ENCODE results near the gene BRMS1L. TPM values are rescaled to one million over a fixed set of nuclear protein-coding genes. Genes with fewer than 3 reads are reported as not detected.
"Not testable (repeated sequence)": the region's sequence is repeated elsewhere in the genome, so short reads cannot be mapped to it uniquely, and the experiment has no call there.

Gene BRMS1L
- 19.5 and 23.9 TPM in 2 replicates for polyA plus RNA-seq (2014; cell fraction: cytosol; rRNA removed)
- 14.1 and 116 TPM in 2 replicates for polyA plus RNA-seq (2014; cell fraction: nucleus; rRNA removed)

- DNase-seq (ENCODE audit: low spot score), result peak; percentile 100
Measured at GRCh38 chr14:35826218-35826951, at the start of gene BRMS1L. Gene BRMS1L (plus strand): TSS chr14:35826338. CDS start chr14:35826517, 179 bp downstream.

DNA sequence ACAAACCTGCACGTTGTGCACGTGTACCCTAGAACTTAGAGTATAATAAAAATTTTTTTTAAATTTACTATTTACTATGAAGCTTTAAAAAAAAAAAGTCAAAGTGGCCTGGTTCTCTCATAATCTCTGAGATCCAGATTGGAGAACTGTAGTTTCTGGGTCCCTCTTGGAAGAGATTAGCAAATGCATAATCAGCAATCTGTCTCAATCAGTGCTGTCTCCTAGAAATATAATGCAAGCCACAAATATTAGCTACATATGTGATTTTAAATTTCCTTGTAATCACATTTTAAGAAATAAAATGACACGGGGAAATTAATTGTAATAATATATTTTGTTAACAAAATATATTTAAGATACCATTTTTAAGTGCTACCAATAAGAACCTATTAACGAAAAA lies 49.3 kb upstream of the BRMS1L start:
- DNase-seq (ENCODE audit: low spot score), result no peak

- DNase-seq (ENCODE audit: low spot score), result not testable (repeated sequence)
Measured at GRCh38 chr14:35777550-35777949, 48.6 kb upstream of the BRMS1L start.

DNA sequence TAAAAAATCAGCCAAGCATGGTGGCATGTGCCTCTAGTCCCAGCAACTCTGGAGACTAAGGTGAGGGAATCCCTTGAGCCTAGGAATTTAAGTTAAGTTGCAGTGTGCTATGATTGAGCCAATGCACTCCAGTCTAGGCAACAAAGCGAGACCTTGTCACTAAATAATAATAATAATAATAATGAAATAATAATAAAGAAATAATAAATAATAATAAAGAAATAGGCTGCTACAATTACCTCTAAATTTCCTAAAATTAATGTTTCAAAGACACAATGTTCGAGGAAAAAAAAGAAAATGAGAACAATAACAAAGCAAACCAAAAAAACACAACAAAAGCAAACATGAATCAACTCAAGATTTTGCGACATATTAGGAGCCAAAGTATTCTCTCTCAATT lies 46.8 kb upstream of the BRMS1L start:
- DNase-seq (ENCODE audit: low spot score), result no peak

GRCh38 chr14:35783699-35784098 lies 42.4 kb upstream of the BRMS1L start:
- DNase-seq (ENCODE audit: low spot score), result no peak

- DNase-seq (ENCODE audit: low spot score), result no peak
Measured at GRCh38 chr14:35786856-35787255, 39.3 kb upstream of the BRMS1L start.

DNA sequence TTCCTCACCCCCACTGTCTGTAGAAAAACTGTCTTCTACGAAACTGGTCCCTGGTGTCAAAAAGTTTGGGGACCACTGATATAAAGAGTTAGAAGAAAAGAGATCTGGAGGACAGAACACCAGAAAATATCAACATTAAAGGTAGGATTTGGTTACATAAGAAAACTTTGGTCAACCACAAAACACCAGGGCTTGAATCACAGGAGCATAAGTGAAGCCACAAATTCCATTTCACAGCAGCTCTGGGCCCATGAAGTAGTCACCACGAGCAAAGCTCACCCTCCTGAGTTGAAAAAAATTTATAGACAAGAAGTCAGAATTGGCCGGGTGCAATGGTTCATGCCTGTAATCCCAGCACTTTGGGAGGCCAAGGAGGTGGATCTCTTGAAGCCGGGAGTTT lies 36.5 kb upstream of the BRMS1L start:
- DNase-seq (ENCODE audit: low spot score), result no peak

GRCh38 chr14:35797796-35798195 lies 28.3 kb upstream of the BRMS1L start:
- no peak for DNase-seq (ENCODE audit: low spot score)

DNA sequence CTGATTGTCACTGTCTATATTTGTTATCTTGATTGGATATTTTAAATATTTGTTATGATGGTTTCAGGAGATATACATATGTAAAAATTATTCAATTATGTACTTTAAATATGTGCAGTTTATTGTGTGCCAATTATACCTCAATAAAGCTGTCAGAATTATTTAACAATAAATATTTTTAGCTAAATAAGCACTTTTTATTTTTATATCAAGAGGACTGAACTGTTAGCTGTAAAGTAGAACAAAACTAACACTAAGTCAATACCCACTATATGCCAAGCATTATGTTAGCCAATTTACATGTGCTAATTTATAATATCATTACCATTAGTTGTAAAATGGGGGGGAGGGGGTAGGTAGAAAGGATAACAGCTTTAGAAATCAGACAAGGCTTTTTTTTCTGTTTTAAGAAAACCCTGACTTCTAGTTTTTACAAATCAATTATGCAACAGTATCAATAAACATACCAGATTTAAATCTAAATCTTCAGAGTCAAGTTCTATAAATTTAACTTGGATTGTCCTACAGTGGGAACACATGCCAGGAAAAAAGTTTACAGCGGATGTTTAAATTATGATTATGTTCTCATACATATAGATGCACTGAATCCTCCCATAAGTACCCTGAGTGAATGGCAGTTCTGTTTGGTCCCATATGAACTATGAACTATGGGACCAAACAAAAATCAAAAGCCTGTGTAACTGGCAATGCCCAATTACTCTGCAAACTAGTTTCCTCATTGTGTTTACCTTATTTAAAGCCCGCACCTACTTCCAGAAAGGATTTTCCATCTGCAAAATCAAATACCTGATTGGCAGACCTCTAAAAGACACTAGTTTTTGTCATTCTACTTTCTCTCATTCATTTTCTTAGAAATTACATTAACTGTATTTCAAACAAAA lies 19.9 kb upstream of the BRMS1L start:
- DNase-seq (ENCODE audit: low spot score), result no peak

DNA sequence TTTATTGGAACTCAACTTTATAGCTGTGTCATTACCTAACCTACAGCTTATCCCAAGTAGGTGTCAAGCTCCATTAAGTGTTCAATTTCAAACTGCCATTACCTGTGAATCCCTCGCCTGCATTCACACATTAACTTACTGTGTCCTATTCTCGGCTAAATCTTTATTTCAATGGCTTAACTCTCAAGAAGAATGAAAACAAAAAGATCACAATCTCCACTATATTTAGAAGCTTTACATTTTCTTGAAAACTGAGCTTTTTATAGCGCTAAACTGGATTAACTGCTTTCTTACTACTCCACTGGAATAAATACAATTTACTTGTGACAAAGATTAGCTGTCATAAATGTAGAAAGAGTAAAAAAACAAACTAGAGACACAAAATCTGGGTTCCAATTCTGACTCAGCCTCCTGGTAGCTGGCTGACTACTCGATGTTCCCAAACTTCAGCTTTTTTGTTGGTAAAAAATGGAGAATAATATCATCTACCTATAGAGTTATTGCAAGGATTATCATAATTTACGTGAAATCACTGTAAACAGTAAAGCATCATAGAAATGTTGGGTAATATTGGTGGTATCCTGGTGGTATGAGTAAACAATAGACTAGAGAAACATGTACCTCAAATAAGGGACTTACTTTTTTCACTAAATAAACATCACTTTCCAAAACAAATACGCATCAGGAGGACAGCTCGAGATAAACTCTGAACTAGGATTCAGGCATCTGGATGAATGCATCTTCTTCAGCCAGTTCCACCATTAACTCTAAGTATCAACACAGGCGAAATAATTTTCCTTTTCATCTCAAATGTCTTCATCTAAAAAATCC lies 18.8 kb upstream of the BRMS1L start:
- no peak for DNase-seq (ENCODE audit: low spot score)

DNA sequence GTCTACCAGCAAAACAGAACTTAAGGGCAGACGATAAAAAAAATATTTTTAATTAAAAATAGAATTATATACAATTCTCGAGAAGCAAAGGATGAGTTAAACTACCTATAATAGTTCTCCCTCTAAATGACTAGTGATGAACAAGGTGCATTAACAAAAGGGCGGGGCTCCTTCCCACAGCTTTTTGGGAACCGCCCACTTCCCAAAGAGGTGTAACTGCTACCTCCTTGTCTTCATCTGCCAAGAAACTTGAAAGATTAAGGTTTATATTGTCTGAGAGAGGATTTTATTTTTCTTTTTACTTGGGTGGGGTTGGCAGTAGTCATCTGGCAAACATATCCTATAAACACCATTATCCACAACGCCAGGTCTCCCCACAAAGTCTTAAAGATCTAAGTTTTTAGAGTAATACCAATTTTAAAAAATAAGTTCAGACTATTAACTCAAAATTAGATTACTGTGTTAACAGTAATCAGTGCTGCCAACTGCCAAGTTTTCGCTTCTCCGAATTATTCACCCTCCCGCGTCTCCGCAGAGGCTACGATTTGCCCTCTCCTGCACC lies 18.0 kb upstream of the BRMS1L start:
- no peak for DNase-seq (ENCODE audit: low spot score)

- peak; percentile 98 for DNase-seq (ENCODE audit: low spot score)
Measured at GRCh38 chr14:35808638-35809563, 17.2 kb upstream of the BRMS1L start, which contains the start of gene RALGAPA1. Gene RALGAPA1 (minus strand): TSS chr14:35809295. CDS start chr14:35808835, 460 bp downstream.

- no peak for DNase-seq (ENCODE audit: low spot score)
Measured at GRCh38 chr14:35809597-35809996, 16.5 kb upstream of the BRMS1L start.

- no peak for DNase-seq (ENCODE audit: low spot score)
Measured at GRCh38 chr14:35810963-35811362, 15.2 kb upstream of the BRMS1L start.

GRCh38 chr14:35814371-35815005 lies 11.7 kb upstream of the BRMS1L start:
- DNase-seq (ENCODE audit: low spot score), result peak; percentile 68

DNA sequence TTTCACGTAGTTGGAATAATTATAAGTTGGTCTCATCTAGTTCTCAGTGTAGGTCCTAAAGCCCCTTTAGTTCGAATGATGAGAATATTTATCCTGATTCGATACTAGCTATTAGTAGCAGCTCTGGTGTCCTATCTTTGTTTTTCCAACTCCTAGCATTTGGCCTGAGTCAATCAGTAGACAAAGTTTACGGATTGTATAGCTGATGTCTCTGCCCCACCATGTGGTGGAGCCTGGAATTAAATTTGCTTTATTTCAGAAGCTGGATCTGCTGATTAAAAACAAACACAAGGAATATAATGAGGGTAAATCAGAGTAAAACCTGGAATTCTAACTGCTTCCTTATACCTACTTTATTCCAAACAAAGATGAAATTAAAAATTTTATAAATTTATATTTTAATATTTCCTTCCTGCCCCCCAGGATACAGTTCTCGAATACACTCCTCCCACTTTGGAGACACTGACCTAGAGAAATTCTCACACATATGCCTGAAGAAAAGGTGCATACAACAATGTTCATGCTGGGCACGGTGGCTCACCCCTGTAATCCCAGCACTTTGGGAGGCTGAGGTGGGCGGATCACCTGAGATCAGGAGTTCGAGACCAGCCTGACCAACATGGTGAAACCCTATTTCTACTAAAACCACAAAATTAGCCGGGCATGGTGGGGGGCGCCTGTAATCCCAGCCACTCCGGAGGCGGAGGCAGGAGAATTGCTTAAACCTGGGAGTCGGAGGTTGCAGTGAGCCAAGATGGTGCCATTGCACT lies 7.6 kb upstream of the BRMS1L start:
- peak; percentile 60 for DNase-seq (ENCODE audit: low spot score)

DNA sequence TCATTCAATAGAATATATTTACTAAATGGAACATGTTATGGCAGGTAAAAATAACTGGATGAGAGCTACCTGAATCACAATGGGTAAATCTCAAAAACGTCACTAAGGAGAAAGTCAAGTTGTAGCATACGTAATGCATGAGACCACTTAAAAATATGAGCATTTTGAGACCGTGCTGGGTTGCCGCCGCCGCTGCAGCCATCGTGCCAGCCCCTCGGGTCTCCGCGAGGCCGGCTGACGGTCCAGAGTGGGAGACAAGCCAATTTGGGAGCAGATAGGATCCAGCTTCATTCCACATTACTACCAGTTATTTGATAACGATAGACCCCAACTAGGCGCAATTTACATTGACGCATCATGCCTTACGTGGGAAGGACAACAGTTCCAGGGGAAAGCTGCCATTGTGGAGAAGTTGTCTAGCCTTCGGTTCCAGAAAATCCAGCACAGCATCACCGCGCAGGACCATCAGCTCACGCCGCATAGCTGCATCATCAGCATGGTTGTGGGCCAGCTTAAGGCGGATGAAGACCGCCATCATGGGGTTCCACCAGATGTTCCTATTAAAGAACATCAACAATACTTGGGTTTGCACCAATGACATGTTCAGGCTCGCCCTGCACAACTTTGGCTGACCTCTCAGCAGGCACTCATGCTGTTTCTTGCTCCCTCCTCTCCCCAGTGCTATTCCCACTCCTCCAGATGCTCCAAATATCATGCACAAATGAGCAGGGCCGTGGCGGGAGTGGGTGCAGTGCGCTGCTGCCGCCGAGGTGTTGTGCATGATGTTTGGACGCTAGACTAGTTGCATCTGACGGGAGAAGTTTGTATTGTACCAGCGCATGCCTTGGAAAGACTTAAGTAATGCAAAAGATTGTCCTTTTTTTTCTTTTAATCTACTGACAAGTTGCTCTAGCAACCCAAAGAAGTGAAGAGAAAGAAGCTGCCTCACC lies 6.3 kb upstream of the BRMS1L start:
- DNase-seq (ENCODE audit: low spot score), result no peak
